ENCODE results near the gene SLC25A18. TPM values are rescaled to one million over a fixed set of nuclear protein-coding genes. Genes with fewer than 3 reads are reported as not detected.
"Not testable (repeated sequence)": the region's sequence is repeated elsewhere in the genome, so short reads cannot be mapped to it uniquely, and the experiment has no call there.

SLC25A18 gene
- 2.1 TPM for total RNA-seq
- long read RNA-seq, partial matches to known transcripts: 0 of 2 reads
- long read RNA-seq, other reads (novel, unspliced or antisense): 2 of 2 reads

DNA sequence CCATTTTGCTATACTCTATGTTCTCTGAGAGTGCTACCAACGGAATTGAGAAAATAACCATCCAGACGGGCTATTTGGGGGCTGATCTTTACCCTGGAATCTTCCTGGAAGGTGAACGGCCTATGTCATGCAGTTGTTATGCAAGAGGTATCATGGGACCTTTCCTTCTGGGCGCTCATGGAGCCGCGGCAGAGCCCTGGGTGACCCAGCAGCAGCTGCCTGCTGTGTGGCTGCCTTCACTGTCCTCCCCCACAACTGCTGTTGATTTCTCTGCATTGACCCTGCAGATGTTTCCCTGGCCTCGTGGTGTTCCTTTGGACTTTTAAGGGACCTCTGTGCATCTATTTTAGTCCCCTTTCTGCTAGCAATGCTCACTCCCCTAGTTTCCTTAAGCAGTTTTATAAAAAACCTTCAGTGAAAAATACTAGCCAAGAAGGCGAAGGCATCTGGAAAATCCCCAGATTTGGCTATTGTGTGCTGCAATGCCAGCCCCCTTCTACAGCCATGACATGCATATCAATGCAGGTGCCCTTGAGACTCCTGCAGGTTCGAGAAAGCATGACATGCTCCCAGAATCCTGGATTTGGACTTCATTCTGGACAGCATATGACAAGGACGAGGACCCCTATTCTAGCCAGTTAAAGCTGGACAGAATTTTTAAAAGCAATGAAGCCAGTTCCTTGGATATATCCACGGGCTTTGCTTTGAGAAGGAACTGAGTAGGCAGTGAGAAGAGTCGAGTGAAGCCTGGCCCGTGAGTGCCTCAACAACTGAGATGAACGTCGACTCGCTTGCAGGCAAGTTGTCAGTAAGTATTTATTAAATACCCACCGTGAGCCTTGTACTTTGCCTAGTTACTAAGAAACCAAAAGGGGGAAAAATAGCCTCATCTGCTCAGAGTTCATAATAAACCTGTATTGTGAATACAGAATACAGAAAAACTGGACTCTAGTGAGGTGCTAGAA is at the start of gene SLC25A18:
Gene SLC25A18, plus strand, starts transcription at position 593 of the 965 bp plus-strand sequence. CDS start 16,447 bp downstream, outside the sequence.
- ATAC-seq: peak; percentile 93
- peak; percentile 78 for DNase-seq (ENCODE audit: missing footprints)
- intact Hi-C loops (cut with DNase I): loop anchor here (2.0 kb wide), 1 partner anchor 76 kb away; the partner anchor contains the start of gene BCL2L13

DNA sequence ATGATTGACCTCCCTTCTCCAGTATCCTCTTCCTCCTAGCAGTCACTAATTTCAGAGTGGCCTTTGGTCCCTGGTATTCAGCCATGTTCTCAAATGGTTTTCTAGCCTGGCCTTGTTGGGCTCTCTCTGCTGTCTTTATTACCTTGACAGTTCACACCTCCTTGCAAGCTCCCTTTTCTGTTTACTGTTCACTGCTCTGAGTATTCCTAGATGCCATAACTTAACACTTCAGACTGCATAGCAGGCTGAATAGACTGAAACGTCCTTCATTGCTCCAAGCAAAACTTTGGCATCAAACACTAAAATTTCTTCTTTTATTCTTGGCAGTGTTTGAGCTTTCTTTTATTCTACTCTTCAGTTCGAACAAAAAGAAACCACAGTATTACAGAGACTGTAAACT is 49.7 kb upstream of the SLC25A18 start:
- intact Hi-C loops (cut with DNase I): no loop called here
- no peak for DNase-seq (ENCODE audit: missing footprints)
- peak; percentile 40 for ATAC-seq

DNA sequence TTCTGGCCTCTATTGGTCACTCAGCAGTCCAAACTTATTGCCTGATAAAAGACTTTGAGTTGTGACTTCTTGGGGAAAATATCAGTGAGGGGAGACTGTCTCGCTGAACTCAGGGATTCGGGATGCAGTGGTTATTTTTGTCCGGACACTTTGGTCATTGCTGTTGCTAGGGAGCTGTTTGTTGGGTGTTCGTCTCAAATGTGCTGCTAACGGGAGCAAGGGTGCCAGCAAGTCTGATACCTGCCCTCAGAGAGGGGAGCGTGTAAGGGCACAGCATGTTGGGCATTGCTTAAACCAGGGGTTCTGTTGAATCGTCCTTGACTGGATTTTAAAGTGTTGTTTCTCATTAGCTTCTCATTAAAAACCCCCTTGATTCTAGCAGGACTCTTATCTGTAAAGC is 49.2 kb upstream of the SLC25A18 start:
- ATAC-seq: peak; percentile 85
- intact Hi-C loops (cut with DNase I): no loop called here
- DNase-seq (ENCODE audit: missing footprints): no peak

DNA sequence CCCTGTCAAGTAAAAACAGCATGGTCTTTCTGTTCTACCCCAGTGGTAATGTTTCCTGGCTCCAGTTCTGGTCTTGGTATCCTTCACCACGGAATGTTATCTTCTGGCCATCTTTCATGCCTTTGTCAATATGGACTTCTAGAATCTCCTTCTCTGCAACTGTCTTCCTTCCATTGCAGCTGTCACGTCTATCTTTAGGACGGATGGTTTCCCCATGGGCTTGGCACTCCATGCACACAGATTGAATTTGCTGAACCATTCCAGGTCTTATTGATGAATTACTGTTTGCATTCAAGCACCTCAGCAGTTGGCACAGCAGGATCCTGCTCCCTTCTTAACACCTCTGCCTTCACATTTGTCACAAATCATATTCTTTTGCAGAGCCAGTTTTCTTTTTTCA is 44.9 kb upstream of the SLC25A18 start:
- intact Hi-C loops (cut with DNase I): no loop called here
- ATAC-seq (no peak), DNase-seq (ENCODE audit: missing footprints) (no peak)

GRCh38 chr22:17521971-17522370 is 41.3 kb upstream of the SLC25A18 start:
- DNase-seq (ENCODE audit: missing footprints); intact Hi-C loops (cut with DNase I); ATAC-seq: not testable (repeated sequence)

GRCh38 chr22:17523925-17524324 is 39.4 kb upstream of the SLC25A18 start:
- intact Hi-C loops (cut with DNase I): no loop called here
- DNase-seq (ENCODE audit: missing footprints): no peak
- no peak for ATAC-seq

- ATAC-seq (no peak), DNase-seq (ENCODE audit: missing footprints) (no peak)
- intact Hi-C loops (cut with DNase I): no loop called here
These were observed 27.0 kb upstream of the SLC25A18 start for GRCh38 chr22:17536269-17536668.

DNA sequence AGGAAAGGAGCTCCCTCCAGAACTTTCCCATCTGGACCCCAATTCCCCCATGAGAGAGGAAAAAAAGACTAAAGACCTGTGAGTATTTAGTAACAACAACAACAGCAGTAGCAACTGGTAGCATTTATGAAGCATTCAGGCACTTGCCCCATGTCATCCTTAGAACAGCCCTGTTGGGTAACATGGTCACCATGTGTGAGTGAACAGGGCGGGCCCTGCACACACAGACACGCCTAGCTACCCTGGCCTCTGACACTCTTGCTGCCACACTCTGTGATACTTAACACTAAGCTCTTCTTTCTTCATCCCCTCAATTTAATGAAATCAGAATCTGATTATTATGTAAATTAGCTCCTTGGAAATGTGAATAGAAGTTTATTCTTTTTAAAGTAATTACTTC is 26.1 kb upstream of the SLC25A18 start:
- ATAC-seq: no peak
- no peak for DNase-seq (ENCODE audit: missing footprints)
- intact Hi-C loops (cut with DNase I): no loop called here

DNA sequence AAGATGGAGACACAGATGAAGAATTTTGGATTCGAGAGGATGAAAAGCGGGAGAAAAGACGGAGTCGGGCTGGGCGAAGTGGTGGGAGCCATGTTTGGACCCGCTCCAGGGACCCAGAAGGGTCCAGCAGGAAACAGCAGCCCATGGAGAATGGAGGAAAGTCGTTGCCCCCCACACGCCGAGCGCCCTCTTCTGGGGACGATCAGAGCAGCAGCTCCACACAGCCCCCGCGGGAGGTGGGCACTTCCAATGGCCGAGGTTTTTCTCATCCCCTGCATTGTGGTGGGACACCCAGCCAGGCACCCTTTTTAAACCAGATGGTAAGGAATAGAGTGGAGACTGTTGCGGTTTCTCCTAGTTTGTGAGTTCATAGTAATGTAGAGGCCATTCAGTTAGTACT is 22.8 kb upstream of the SLC25A18 start:
- DNase-seq (ENCODE audit: missing footprints) (no peak), ATAC-seq (no peak)
- intact Hi-C loops (cut with DNase I): no loop called here

DNA sequence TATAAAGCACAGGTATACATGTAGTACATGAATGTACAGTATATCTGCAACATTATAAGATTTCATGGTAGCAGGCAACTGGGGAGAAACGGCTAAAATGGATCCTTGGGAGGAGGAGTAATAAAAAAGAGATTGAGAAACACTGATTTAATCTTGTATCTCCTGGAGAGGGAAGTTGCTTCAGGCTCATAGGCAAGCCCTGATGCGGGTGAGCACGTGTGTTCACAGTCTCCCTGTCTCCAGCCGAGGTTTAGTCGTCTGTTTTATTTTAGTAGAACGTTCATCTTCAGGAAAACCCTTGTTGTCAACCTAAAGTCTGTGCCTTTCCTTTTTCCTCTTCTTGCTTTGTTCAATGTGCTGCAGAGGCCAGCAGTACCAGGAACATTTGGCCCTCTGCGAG is 21.8 kb upstream of the SLC25A18 start:
- DNase-seq (ENCODE audit: missing footprints) (no peak), ATAC-seq (no peak)
- intact Hi-C loops (cut with DNase I): no loop called here

GRCh38 chr22:17542452-17542851 is 20.8 kb upstream of the SLC25A18 start:
- intact Hi-C loops (cut with DNase I): no loop called here
- no peak for DNase-seq (ENCODE audit: missing footprints)
- peak; percentile 23 for ATAC-seq

DNA sequence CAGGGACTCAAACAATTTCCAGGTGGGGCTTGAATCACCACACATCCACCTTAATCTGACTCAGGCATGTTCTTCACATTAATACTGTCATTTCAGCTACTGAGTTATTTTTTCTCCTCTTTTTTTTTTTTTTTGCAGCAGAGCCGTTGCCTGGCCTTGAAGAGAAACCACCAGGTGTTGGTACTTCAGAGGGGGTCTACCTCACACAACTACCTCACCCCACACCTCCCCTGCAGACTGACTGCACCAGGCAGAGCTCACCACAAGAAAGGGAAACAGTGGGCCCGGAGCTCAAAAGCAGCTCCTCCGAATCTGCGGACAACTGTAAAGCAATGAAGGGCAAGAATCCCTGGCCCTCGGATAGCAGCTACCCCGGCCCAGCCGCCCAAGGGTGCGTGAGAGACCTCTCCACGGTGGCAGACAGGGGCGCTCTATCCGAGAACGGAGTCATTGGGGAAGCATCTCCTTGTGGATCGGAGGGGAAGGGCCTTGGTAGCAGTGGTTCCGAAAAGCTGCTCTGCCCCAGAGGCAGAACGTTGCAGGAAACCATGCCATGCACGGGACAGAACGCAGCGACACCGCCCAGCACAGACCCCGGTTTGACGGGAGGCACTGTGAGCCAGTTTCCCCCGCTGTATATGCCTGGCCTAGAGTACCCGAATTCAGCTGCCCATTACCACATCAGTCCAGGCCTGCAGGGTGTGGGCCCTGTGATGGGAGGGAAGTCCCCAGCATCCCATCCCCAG is 15.1 kb upstream of the SLC25A18 start:
- DNase-seq (ENCODE audit: missing footprints): no peak
- intact Hi-C loops (cut with DNase I): no loop called here
- no peak for ATAC-seq

GRCh38 chr22:17548756-17549035 is 14.6 kb upstream of the SLC25A18 start:
- no peak for DNase-seq (ENCODE audit: missing footprints)
- intact Hi-C loops (cut with DNase I): no loop called here
- ATAC-seq: no peak

DNA sequence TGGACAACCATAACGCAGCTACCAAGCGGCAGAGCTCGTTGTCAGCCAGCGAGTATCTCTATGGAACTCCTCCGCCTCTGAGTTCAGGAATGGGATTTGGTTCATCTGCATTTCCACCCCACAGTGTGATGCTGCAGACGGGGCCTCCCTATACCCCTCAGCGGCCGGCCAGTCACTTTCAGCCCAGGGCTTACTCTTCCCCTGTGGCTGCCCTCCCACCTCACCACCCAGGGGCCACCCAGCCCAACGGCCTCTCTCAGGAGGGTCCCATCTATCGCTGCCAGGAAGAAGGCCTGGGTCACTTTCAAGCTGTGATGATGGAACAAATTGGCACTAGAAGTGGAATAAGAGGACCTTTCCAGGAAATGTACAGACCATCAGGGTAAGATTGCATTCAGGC is 14.1 kb upstream of the SLC25A18 start:
- no peak for DNase-seq (ENCODE audit: missing footprints)

GRCh38 chr22:17549655-17550054 is 13.6 kb upstream of the SLC25A18 start:
- ATAC-seq (no peak), DNase-seq (ENCODE audit: missing footprints) (no peak)
- intact Hi-C loops (cut with DNase I): no loop called here

More for the DNA sequence above, 14.1 kb upstream of the SLC25A18 start:
- no peak for ATAC-seq
- intact Hi-C loops (cut with DNase I): no loop called here

- DNase-seq (ENCODE audit: missing footprints) (no peak), ATAC-seq (peak; percentile 75)
- intact Hi-C loops (cut with DNase I): no loop called here
These were observed 10.6 kb upstream of the SLC25A18 start for GRCh38 chr22:17552737-17553136.

DNA sequence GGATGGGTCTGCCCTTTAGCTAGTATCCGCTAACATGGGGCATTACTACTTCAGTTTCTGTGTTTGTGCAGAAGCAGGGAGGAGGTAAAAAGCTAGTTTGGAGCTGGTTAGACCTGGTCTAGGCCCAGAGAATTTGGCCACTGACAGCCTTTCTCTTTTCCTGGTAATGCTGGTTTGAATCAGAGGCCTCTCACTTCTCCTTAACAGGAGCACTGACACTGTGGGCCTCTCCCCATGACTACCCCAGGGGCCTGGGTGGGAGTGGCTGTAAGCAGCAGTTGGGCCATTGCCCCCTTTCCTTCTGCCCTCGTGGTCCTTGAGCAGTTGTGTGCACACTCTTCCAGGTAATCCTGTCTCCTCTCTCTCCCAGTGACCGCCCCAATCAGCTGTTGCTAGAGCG is 8.5 kb upstream of the SLC25A18 start:
- ATAC-seq (no peak), DNase-seq (ENCODE audit: missing footprints) (no peak)
- intact Hi-C loops (cut with DNase I): loop anchor here (5.0 kb wide), 1 partner anchor 232 kb away; no protein-coding TSS in a partner anchor

GRCh38 chr22:17559188-17559587 is 4.1 kb upstream of the SLC25A18 start:
- no peak for DNase-seq (ENCODE audit: missing footprints)
- intact Hi-C loops (cut with DNase I): loop anchor here (2.0 to 5.0 kb wide), 2 partner anchors 168 to 228 kb away; no protein-coding TSS in a partner anchor

DNA sequence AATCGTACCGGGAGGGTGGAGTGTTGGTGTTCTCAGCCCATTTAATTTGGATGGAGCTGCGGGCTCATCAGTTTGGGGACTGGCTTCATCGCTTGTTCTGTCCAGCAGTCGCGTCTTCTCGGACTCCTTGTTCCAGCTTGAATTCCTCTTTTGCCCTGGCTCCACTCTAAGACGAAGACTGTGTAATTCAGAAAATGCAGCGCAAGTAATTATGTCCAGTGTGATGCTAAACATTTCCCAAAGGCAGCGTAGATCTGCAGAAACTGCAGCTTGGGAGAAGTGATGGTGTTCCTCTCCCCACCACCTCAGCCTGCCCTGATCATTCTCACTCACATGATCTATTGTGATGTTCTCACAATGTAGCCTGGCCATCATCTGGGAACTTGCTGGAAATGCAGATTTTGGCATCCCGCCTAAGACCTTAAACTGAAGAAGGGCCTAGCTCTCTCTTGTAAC is 666 bp downstream of the SLC25A18 start:
- ATAC-seq: peak; percentile 38
- intact Hi-C loops (cut with DNase I): loop anchor here (2.0 kb wide), 1 partner anchor 75 kb away; the partner anchor contains the start of gene BCL2L13
- no peak for DNase-seq (ENCODE audit: missing footprints)

More at GRCh38 chr22:17559188-17559587, 4.1 kb upstream of the SLC25A18 start:
- ATAC-seq: no peak

Measured in Right ventricle myocardium inferior (tissue), 1 donor.